Hepatocyte (in vitro differentiated cells): ENCODE results near the gene KDM4C.

Source experiments
- CTCF ChIP-seq: fragments of 200-600 bp; sonication (generic); IDR thresholded peaks from 2 replicates; pipeline ENCODE4 v1.5.1; 2016; ENCODE audit warnings: antibody characterized with exemption, mild to moderate bottlenecking; ENCODE audit not compliant: poor library complexity
- EZH2 ChIP-seq: fragments of 200-600 bp; sonication (generic); IDR thresholded peaks from 2 replicates; pipeline ENCODE4 v1.6.1; 2016; ENCODE audit warnings: antibody characterized with exemption, mild to moderate bottlenecking, borderline replicate concordance
- EZH2phosphoT487 ChIP-seq: fragments of 200-600 bp; sonication (generic); IDR thresholded peaks from one replicate; pipeline ENCODE4 v1.6.1; 2018; ENCODE audit warnings: antibody characterized with exemption, mild to moderate bottlenecking, low read depth, moderate library complexity; ENCODE audit not compliant: unreplicated experiment, severe bottlenecking

GRCh38 chr9:6969805-6970204 is 212.0 kb downstream of the KDM4C start:
- TF ChIP-seq CTCF, result no peak
- no peak for TF ChIP-seq EZH2
- no peak for TF ChIP-seq EZH2phosphoT487
